Endothelial cell of umbilical vein (primary cell): ENCODE measurements around the gene TMED5. TPM values are rescaled to one million over a fixed set of nuclear protein-coding genes. Genes with fewer than 3 reads are reported as not detected.

Experiments
- BruUV-seq: library from RNA; stranded (reverse); fragments of 400-500 nt; replicated peaks from 2 replicates; lab custom pipeline; 2021; lab: Mats Ljungman, UMichigan
- CTCF ChIA-PET: fragments of 300-600, 350-600 bp; sonication (Branson Sonifier 250); formaldehyde crosslinking; loops from one replicate; lab custom pipeline; 2021; ENCODE audit warnings: antibody characterized with exemption, inconsistent platforms; lab: Charles Lee
- POLR2A ChIA-PET: fragments of 300-600, 350-600 bp; sonication (Branson Sonifier 250); formaldehyde crosslinking; loops from one replicate; lab custom pipeline; 2021; ENCODE audit warnings: antibody characterized with exemption, inconsistent platforms; lab: Charles Lee
- DNase-seq: peaks from one replicate; pipeline ENCODE4 v3.0.0-alpha.2; 2011; ENCODE audit warnings: low read depth, low spot score
- FAIRE-seq: peaks from 2 replicates; lab custom pipeline; 2011; peaks lifted over from hg19 to GRCh38; lab: Jason Lieb, UNC
- H2AFZ ChIP-seq: 2 replicates; pipeline ENCODE4 v1.6.0; 2012; ENCODE audit warnings: low read depth, low read length, control low read depth, inconsistent platforms
- H3K27ac ChIP-seq: 2 replicates; pipeline ENCODE4 v1.5.1; 2011; ENCODE audit warnings: low read depth, mild to moderate bottlenecking, control low read depth, low read length, moderate library complexity; ENCODE audit not compliant: insufficient read depth
- H3K27me3 ChIP-seq, 2 experiments: 2 replicates each; pipeline versions ENCODE4 v1.6.0 to v1.6.1; 2011; ENCODE audit warnings: low read length in 2 of 2, mixed read lengths in 1 of 2; ENCODE audit not compliant: control insufficient read depth in 2 of 2, insufficient read depth in 2 of 2
- H3K36me3 ChIP-seq, 2 experiments: 2 replicates in 1 of 2; 3 replicates in 1 of 2; pipeline ENCODE4 v1.5.1; 2011; ENCODE audit warnings: low read length in 2 of 2, mild to moderate bottlenecking in 1 of 2, moderate library complexity in 1 of 2; ENCODE audit not compliant: control insufficient read depth in 2 of 2, insufficient read depth in 2 of 2; ENCODE audit errors: extremely low read depth in 1 of 2
- H3K4me1 ChIP-seq: 3 replicates; pipeline ENCODE4 v1.5.1; 2011; ENCODE audit warnings: mild to moderate bottlenecking, low read length; ENCODE audit not compliant: control insufficient read depth, insufficient read depth; ENCODE audit errors: extremely low read depth
- H3K4me2 ChIP-seq: 2 replicates; pipeline ENCODE4 v1.6.1; 2011; ENCODE audit warnings: low read length, control low read depth, mixed read lengths; ENCODE audit not compliant: insufficient read depth
- H3K4me3 ChIP-seq, 3 experiments: fragments of 200-600 bp in 1 of 3; sonication (generic), shearing (Covaris generic) in 1 of 3; replicated peaks in 1 of 3; 2 replicates each; pipeline ENCODE4 v1.5.1; 2011 to 2016; ENCODE audit warnings: control low read depth in 3 of 3, low read length in 3 of 3, mild to moderate bottlenecking in 2 of 3, inconsistent platforms in 1 of 3, low read depth in 1 of 3, moderate library complexity in 1 of 3; ENCODE audit not compliant: insufficient read depth in 1 of 3
- H3K79me2 ChIP-seq: 2 replicates; pipeline ENCODE4 v1.6.0; 2012; ENCODE audit warnings: low read length, inconsistent platforms; ENCODE audit not compliant: control insufficient read depth, insufficient read depth
- H3K9ac ChIP-seq: replicated peaks from 2 replicates; pipeline ENCODE3; 2011; ENCODE audit warnings: low read length, control low read depth; ENCODE audit not compliant: insufficient read depth; ENCODE audit errors: extremely low read depth
- H3K9me1 ChIP-seq: replicated peaks from 3 replicates; pipeline ENCODE4 v1.6.0; 2011; ENCODE audit warnings: mild to moderate bottlenecking, low read length; ENCODE audit not compliant: control insufficient read depth, insufficient read depth; ENCODE audit errors: extremely low read depth
- H3K9me3 ChIP-seq: replicated peaks from 2 replicates; pipeline ENCODE4 v1.5.1; 2012; ENCODE audit warnings: low read length, inconsistent platforms; ENCODE audit not compliant: control insufficient read depth, insufficient read depth
- H4K20me1 ChIP-seq: replicated peaks from 2 replicates; pipeline ENCODE3; 2011; ENCODE audit warnings: mild to moderate bottlenecking, low read length; ENCODE audit not compliant: control insufficient read depth, insufficient read depth; ENCODE audit errors: extremely low read depth
- CTCF ChIP-seq, 2 donors: IDR thresholded peaks; 1 replicate in 1 of 2; 2 replicates in 1 of 2; pipeline ENCODE4 v1.5.1; 2011; ENCODE audit warnings: low read length in 2 of 2, mild to moderate bottlenecking in 2 of 2, moderate library complexity in 2 of 2, control low read depth in 1 of 2, inconsistent platforms in 1 of 2, low read depth in 1 of 2; ENCODE audit not compliant: insufficient read depth in 1 of 2; ENCODE audit errors: extremely low read depth in 1 of 2
- EZH2 ChIP-seq: IDR thresholded peaks from 2 replicates; pipeline ENCODE4 v1.6.1; 2012; ENCODE audit warnings: borderline replicate concordance, low read depth, mild to moderate bottlenecking, moderate library complexity, low read length, inconsistent platforms; ENCODE audit not compliant: severe bottlenecking
- FOS ChIP-seq: IDR thresholded peaks from 2 replicates; pipeline ENCODE4 v1.6.1; 2011; ENCODE audit warnings: mild to moderate bottlenecking, low read length, moderate library complexity, borderline replicate concordance; ENCODE audit not compliant: insufficient read depth
- GATA2 ChIP-seq: IDR thresholded peaks from 2 replicates; pipeline ENCODE4 v1.7.0; 2011; ENCODE audit warnings: low read depth, mild to moderate bottlenecking, moderate library complexity, mixed read lengths, low read length; ENCODE audit not compliant: insufficient read length, insufficient read depth
- JUN ChIP-seq: IDR thresholded peaks from 2 replicates; pipeline ENCODE4 v1.6.1; 2011; ENCODE audit warnings: borderline replicate concordance, low read depth; ENCODE audit not compliant: insufficient read length, insufficient read depth
- MAX ChIP-seq: IDR thresholded peaks from 2 replicates; pipeline ENCODE4 v1.6.1; 2011; ENCODE audit not compliant: insufficient read depth, insufficient read length
- MYC ChIP-seq: IDR thresholded peaks from one replicate; pipeline ENCODE4 v1.6.1; 2011; ENCODE audit warnings: mild to moderate bottlenecking, low read depth, low read length
- POLR2A ChIP-seq: IDR thresholded peaks from 2 replicates; pipeline ENCODE4 v1.6.1; 2012; ENCODE audit warnings: low read depth, mild to moderate bottlenecking, control low read depth, low read length
- POLR2AphosphoS5 ChIP-seq: IDR thresholded peaks from 2 replicates; pipeline ENCODE4 v1.6.1; 2012; ENCODE audit warnings: low read depth, mild to moderate bottlenecking, control low read depth, low read length, moderate library complexity; ENCODE audit not compliant: insufficient read depth
- dilution Hi-C: fragments of 300-500 bp; cut with MboI; formaldehyde crosslinking; loops from one replicate; pipeline ENCODE4 v1.15.0; 2019; ENCODE audit warnings: low sequenced_read_pairs; ENCODE audit not compliant: extremely low pct_ligation_motif_present
- intact Hi-C: fragments of 100-400 bp; cut with micrococcal nuclease; formaldehyde crosslinking; loops from one replicate; pipeline ENCODE4 v1.10.0; 2022
- polyA plus RNA-seq, 4 experiments: library from polyadenylated mRNA; depleted of rRNA in 3 of 4; stranded (reverse) in 3 of 4; unstranded in 1 of 4; fragments of >200 nt; gene quantifications; 2 replicates each; pipeline versions ENCODE4 v1.2.1 to v1.2.3, GENCODE V29; 2011 to 2012; ENCODE audit warnings: missing spikeins in 1 of 4
- total RNA-seq: library from RNA; stranded (reverse); gene quantifications from 2 replicates; pipeline ENCODE4 v1.2.3, GENCODE V29; 2021

The TMED5 gene
- total and polyA plus RNA-seq, 2 donors (not counting 3 experiments of a cell fraction or from before 2014, with no cell fraction given) = 24.2 to 51.2 TPM

- dilution Hi-C loops (no loop called here), intact Hi-C loops (no loop called here)
- H3K9me3 ChIP-seq = no peaks in the 10 kb centered on the region
- no peaks in the 10 kb centered on the region for H3K27me3 ChIP-seq
- H2AFZ ChIP-seq = no peak overlapping the region
- H3K4me1 ChIP-seq = no peaks in the 10 kb centered on the region
- H3K36me3 ChIP-seq = peaks cover 2 to 5% of the 10 kb centered on the region in 2 experiments
- FAIRE-seq = no peak
- ChIA-PET CTCF (no interaction called here), POLR2A (no interaction called here)
- H3K4me3 ChIP-seq = no peak overlapping the region
- no peak overlapping the region for H3K4me2 ChIP-seq
- H3K9me1 ChIP-seq = no peaks in the 10 kb centered on the region
- H3K9ac ChIP-seq = no peak overlapping the region
- BruUV-seq = no TSS peak
- DNase-seq = no peak
- no peaks in the 10 kb centered on the region for H3K79me2 ChIP-seq
- TF ChIP-seq MYC (no peak), POLR2AphosphoS5 (no peak), FOS (no peak), POLR2A (no peak), CTCF (IDR thresholded peaks at IDR 0.05; ENCODE audit: extremely low read depth in 1 of 2, insufficient read depth in 1 of 2, low read depth in 1 of 2, low read length in 2 of 2) (no peak), GATA2 (no peak), JUN (no peak), EZH2 (no peak), MAX (no peak)
- peaks cover 2% of the 10 kb centered on the region for H4K20me1 ChIP-seq
- H3K27ac ChIP-seq = no peak overlapping the region
These were observed 37.1 kb downstream of the TMED5 start for GRCh38 chr1:93143136-93143535.
